GM23248 (cell line): ENCODE data around the gene SENP8.

Experiments
- EZH2 ChIP-seq: fragments of 200-600 bp; sonication (generic); IDR thresholded peaks from 2 replicates; pipeline ENCODE4 v1.6.1; 2018; ENCODE audit warnings: antibody characterized with exemption, mild to moderate bottlenecking; ENCODE audit not compliant: insufficient read depth, poor library complexity, severe bottlenecking
- EZH2phosphoT487 ChIP-seq: fragments of 200-600 bp; sonication (generic); IDR thresholded peaks from 2 replicates; pipeline ENCODE4 v1.6.1; 2018; ENCODE audit warnings: antibody characterized with exemption, moderate library complexity, mild to moderate bottlenecking, low read depth; ENCODE audit not compliant: insufficient read depth

GRCh38 chr15:72140088-72140487, 21.9 kb downstream of the SENP8 start:
- no peak for TF ChIP-seq EZH2
- no peak for TF ChIP-seq EZH2phosphoT487
